Kidney (tissue), 14 donors: ENCODE measurements around the gene PRR27. TPM values are rescaled to one million over a fixed set of nuclear protein-coding genes. Genes with fewer than 3 reads are reported as not detected.

Experiments
- DNase-seq, 5 donors: peaks; one replicate each; pipeline ENCODE4 v3.0.0-alpha.2; 2013 to 2020
- FAIRE-seq: peaks from 2 replicates; lab custom pipeline; 2012; peaks lifted over from hg19 to GRCh38; lab: Jason Lieb, UNC
- H3K27ac ChIP-seq, 2 donors: one replicate each; pipeline ENCODE4 v1.7.0; 2013; ENCODE audit warnings: low read depth in 2 of 2, low read length in 2 of 2, inconsistent platforms in 1 of 2
- H3K27me3 ChIP-seq: one replicate; pipeline ENCODE4 v1.7.1; 2013; ENCODE audit warnings: low read length, inconsistent platforms; ENCODE audit not compliant: control insufficient read depth, insufficient read depth
- H3K36me3 ChIP-seq, 3 donors: one replicate each; pipeline versions ENCODE4 v1.7.0 to v1.7.1; 2013; ENCODE audit warnings: low read length in 3 of 3, control low read depth in 1 of 3, inconsistent platforms in 1 of 3; ENCODE audit not compliant: insufficient read depth in 3 of 3, control insufficient read depth in 2 of 3
- H3K4me1 ChIP-seq, 3 donors: one replicate each; pipeline versions ENCODE4 v1.7.0 to v1.7.1; 2013; ENCODE audit warnings: low read length in 3 of 3, inconsistent platforms in 1 of 3, low read depth in 1 of 3; ENCODE audit not compliant: control insufficient read depth in 2 of 3, insufficient read depth in 2 of 3
- H3K4me3 ChIP-seq, 3 donors: one replicate each; pipeline versions ENCODE4 v1.7.0 to v1.8.1; 2013; ENCODE audit warnings: low read length in 3 of 3, control low read depth in 1 of 3, inconsistent platforms in 1 of 3
- H3K9ac ChIP-seq, 3 donors: one replicate each; pipeline versions ENCODE4 v1.7.0 to v1.7.1; 2013; ENCODE audit warnings: low read length in 3 of 3, control low read depth in 1 of 3, inconsistent platforms in 1 of 3
- H3K9me3 ChIP-seq, 3 donors: one replicate each; pipeline versions ENCODE4 v1.7.0 to v1.7.1; 2013; ENCODE audit warnings: low read length in 3 of 3, control low read depth in 1 of 3, inconsistent platforms in 1 of 3; ENCODE audit not compliant: control insufficient read depth in 2 of 3, insufficient read depth in 1 of 3
- CTCF ChIP-seq: IDR thresholded peaks from 3 replicates; pipeline ENCODE4 v1.5.1; 2012; ENCODE audit warnings: mild to moderate bottlenecking, moderate library complexity, borderline replicate concordance; ENCODE audit not compliant: insufficient read depth; ENCODE audit errors: extremely low read depth
- intact Hi-C: fragments of 100-400 bp; cut with DNase I; formaldehyde crosslinking; loops from one replicate; pipeline ENCODE4 v1.11.1; 2022
- polyA plus RNA-seq: library from polyadenylated mRNA; stranded (reverse); fragments of 350-450 nt; fragmentation: Illumina TruSeq; extraction: RNeasy Lipid Tissue Mini Kit (QIAGEN cat#74804); gene quantifications from one replicate; pipeline ENCODE4 v1.2.3, GENCODE V29; 2014; ENCODE audit warnings: low read depth, low replicate concordance; ENCODE audit not compliant: insufficient read depth
- total RNA-seq: library from RNA; stranded (reverse); fragmentation: NEBNext Ultra II Directional; extraction: Animal tissue kit (Norgen Biotek cat#: 25700); gene quantifications from one replicate; pipeline ENCODE4 v1.2.1, GENCODE V29; 2021
- donor health status: control.
- donor health status: control.
- donor health status: control.
- donor health status: control.
- donor health status: control.
- donor health status: DM: yes; HTN: yes; CAD: no.
- donor health status: Normal renal cell carcinoma (clear cell type).

PRR27 gene
- total and polyA plus RNA-seq, 2 donors from 2014 or later: not detected

GRCh38 chr4:70152088-70152487, 1.9 kb upstream of the PRR27 start:
- H3K4me3 ChIP-seq: no peak overlapping the region
- no peak for FAIRE-seq
- DNase-seq: no peak
- H3K36me3 ChIP-seq: no peaks in the 10 kb centered on the region
- no peak overlapping the region for H3K27ac ChIP-seq
- H3K9me3 ChIP-seq: no peaks in the 10 kb centered on the region
- H3K27me3 ChIP-seq: no peaks in the 10 kb centered on the region
- no peak for TF ChIP-seq CTCF
- no peak overlapping the region for H3K9ac ChIP-seq
- no peaks in the 10 kb centered on the region for H3K4me1 ChIP-seq
- intact Hi-C loops: no loop called here

- no peaks in the 10 kb centered on the region for H3K27me3 ChIP-seq
- no peaks in the 10 kb centered on the region for H3K4me1 ChIP-seq
- intact Hi-C loops: no loop called here
- no peaks in the 10 kb centered on the region for H3K9me3 ChIP-seq
- no peak overlapping the region for H3K4me3 ChIP-seq
- FAIRE-seq: no peak
- H3K27ac ChIP-seq: no peak overlapping the region
- TF ChIP-seq CTCF: no peak
- no peak overlapping the region for H3K9ac ChIP-seq
- DNase-seq: peak in 2 of 5 donors; percentile 7 to 34
- H3K36me3 ChIP-seq: no peaks in the 10 kb centered on the region
These were observed 4.5 kb downstream of the PRR27 start for GRCh38 chr4:70158576-70158975.

- Histone ChIP-seq H3K36me3 (no peaks in the 10 kb centered on the region), H3K4me3 (no peak overlapping the region), H3K27ac (no peak overlapping the region), H3K27me3 (no peaks in the 10 kb centered on the region), H3K4me1 (no peaks in the 10 kb centered on the region), H3K9me3 (no peaks in the 10 kb centered on the region), H3K9ac (no peak overlapping the region)
- intact Hi-C loops: no loop called here
- TF ChIP-seq CTCF: no peak
- no peak for FAIRE-seq
- no peak for DNase-seq
These were observed 23.1 kb downstream of the PRR27 start for GRCh38 chr4:70177090-70177489.

GRCh38 chr4:70178075-70178660, 24.1 kb downstream of the PRR27 start:
- H3K9ac ChIP-seq: no peak overlapping the region
- no peaks in the 10 kb centered on the region for H3K4me1 ChIP-seq
- no peaks in the 10 kb centered on the region for H3K27me3 ChIP-seq
- H3K36me3 ChIP-seq: no peaks in the 10 kb centered on the region
- no peak overlapping the region for H3K27ac ChIP-seq
- DNase-seq (no peak), FAIRE-seq (no peak)
- H3K4me3 ChIP-seq: no peak overlapping the region
- intact Hi-C loops: no loop called here
- H3K9me3 ChIP-seq: no peaks in the 10 kb centered on the region
- no peak for TF ChIP-seq CTCF
